Measurements from ENCODE around the gene FSTL4.

The FSTL4 gene

DNA sequence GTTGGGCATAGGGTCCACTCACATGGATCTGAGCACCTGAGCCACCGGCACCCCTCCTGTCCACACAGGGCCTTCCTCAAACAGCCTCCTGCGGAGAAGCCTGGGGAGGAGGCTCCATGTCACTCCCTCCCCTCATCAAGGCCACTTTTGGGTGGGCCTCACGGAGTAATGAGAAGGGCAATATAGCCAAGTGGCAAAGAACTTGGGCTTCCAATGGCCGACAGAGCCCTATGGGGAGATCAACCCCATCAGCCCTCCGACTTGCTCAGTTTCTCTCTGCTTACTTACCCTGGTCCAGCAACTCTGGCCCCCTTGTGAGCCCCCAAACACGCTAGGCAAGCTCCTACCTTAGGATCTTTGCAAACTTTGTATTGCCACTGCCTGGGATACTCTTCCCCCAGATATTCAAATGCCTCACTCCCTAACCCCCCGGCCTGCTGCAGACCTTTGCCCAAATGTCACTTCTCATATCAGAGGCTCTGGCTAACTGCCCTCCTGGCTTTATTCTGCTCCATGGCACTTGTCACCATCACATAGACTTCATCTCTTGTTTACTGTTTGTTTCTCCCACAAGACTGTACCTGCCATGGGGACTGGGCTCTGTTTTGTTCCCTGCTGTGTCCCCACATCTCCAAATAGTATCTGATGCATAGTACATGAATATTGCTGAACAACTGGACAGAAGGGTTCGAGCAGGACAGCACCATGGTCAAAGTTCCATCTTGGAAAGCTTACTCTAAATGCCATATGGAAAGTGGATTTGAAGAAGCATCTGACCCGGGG is 220.8 kb downstream of the FSTL4 start:
- no peak for DNase-seq (ENCODE audit: low read depth in 3 of 3, low spot score in 1 of 3)

DNA sequence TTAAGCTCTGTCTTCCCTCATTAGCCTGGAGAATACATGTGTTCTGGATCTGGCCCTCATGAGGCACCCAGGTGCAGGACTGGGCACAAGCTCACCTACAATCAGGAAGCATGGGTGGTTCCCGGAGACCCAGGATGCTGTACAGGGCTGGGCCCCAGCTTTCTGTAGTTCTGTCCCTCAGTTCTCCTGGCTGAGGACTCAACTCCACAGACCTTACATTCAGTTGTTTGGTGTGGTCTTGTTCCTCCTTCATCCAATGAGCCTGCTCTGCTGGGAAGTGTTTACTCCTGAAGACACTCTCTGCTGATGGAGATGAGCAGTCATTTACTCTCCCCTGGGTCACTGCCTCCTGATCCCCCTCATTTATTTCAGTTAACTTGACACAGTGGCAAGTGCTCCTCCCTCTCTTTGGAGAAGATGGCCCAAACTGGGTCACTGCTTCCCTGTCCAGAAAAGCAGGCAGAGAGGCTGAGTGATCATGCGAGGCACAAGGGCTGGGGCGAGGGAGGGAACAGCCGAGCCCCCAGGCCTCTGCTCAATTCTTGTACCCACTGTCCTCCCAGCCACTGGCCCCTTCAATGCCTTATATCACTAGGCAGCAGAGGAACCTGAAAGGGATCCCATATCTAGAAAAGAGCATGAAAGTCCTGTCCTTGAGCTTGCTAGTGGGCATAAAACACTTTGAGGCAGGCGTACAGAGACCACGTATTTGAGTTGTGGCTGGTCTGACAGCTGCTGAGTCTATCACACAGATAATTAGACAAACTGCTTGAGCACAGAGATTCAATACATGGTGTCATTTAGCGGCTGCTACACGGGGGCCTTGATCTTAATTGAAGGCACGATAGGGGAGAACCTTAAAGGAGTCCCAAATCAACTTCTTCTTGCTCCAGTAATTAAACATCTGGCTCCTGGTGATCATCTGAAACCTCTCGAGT is 221.7 kb downstream of the FSTL4 start:
- DNase-seq (ENCODE audit: low read depth in 3 of 3, low spot score in 1 of 3): no peak

- no peak for DNase-seq (ENCODE audit: low read depth in 3 of 3, low spot score in 1 of 3)
These were observed 223.2 kb downstream of the FSTL4 start for GRCh38 chr5:133389066-133389590.

DNA sequence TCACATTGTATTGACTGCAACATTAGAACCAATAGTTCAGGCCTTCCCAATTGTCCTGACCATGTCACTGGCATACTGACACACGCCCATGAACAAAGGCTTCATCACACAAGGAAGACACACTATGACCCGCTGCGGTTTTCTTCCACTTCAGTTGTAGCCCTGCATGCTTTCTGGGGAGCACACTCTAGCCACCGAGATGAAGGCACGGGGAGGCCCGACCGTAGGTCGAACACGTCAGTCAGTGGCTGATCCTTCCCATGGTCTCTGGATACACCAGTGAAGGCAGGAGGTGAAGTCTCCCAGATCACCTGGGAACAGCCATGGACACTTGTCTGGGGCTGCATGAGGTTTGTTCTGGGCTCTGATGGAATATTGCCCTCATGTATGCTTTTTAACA is 224.7 kb downstream of the FSTL4 start:
- no peak for DNase-seq (ENCODE audit: low read depth in 3 of 3, low spot score in 1 of 3)

DNA sequence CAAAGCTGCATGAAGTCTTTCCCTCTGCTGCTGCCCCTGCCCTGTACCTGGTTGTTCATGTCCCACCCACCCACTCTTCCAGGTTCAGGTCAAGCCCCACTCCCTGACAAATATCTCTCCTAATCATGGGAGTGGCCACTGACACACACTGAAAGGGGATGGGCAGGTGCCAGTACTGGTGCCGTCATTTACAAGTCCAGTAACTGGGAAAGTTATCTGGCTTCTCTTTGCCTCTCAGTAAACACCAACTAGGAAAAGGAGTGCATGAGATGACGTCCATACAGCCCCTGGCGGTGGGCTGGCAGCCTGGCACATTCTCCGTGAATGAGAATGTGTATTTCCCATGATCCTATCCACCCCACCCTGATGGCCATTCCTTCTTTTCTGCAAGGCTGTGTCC is 225.2 kb downstream of the FSTL4 start:
- DNase-seq (ENCODE audit: low read depth in 3 of 3, low spot score in 1 of 3): no peak

GRCh38 chr5:133386662-133387061 is 225.7 kb downstream of the FSTL4 start:
- no peak for DNase-seq (ENCODE audit: low read depth in 3 of 3, low spot score in 1 of 3)

DNA sequence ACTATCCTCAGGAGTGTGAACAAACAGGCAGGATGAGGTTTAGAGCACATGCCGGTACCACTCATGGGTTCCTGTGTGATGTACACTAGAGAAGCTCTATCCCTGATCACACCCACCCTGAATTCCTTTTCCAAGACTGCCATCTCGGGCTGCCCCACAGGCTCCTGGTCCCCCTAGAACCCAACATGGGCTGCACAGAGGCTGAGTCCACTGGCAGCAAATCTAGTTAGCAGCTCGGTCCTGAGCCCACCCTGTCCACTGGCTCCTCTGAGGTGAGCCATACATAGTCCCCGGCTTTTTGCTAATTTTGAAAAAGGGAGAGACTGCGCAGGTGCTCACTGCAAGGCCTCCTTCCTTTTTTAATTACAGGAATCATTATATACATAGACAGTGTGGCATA is 227.0 kb downstream of the FSTL4 start:
- DNase-seq (ENCODE audit: low read depth in 3 of 3, low spot score in 1 of 3): no peak

GRCh38 chr5:133384903-133385302 is 227.4 kb downstream of the FSTL4 start:
- DNase-seq (ENCODE audit: low read depth in 3 of 3, low spot score in 1 of 3): no peak

GRCh38 chr5:133384120-133384855 is 228.1 kb downstream of the FSTL4 start:
- DNase-seq (ENCODE audit: low read depth in 3 of 3, low spot score in 1 of 3): no peak

GRCh38 chr5:133383580-133383939 is 228.8 kb downstream of the FSTL4 start:
- DNase-seq (ENCODE audit: low read depth in 3 of 3, low spot score in 1 of 3): no peak

- no peak for DNase-seq (ENCODE audit: low read depth in 3 of 3, low spot score in 1 of 3)
These were observed 229.4 kb downstream of the FSTL4 start for GRCh38 chr5:133382661-133383579.

- no peak for DNase-seq (ENCODE audit: low read depth in 3 of 3, low spot score in 1 of 3)
These were observed 230.6 kb downstream of the FSTL4 start for GRCh38 chr5:133381571-133382365.

DNA sequence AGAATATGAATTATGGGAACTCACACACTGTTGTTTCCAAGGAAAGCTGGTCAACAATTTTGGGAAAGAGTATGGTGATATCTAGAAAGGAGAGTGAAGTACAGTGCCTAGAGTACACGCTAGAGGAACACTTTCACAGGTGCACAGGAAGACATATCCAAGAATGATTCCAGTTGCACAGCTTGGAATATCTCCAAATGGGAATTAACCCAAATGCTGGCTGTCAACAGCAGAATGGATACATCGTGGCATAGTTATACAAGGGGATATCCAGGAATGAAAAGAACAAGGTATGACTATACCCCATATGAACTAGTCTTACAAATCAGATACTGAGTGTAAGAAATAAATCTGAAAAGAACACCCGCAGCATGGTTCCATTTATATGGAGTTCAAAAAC is 231.3 kb downstream of the FSTL4 start:
- no peak for DNase-seq (ENCODE audit: low read depth in 3 of 3, low spot score in 1 of 3)

GRCh38 chr5:133377736-133378135 is 234.6 kb downstream of the FSTL4 start:
- DNase-seq (ENCODE audit: low read depth in 3 of 3, low spot score in 1 of 3): no peak

- DNase-seq (ENCODE audit: low read depth in 3 of 3, low spot score in 1 of 3): no peak
These were observed 235.4 kb downstream of the FSTL4 start for GRCh38 chr5:133376986-133377385.

GRCh38 chr5:133373121-133373870 is 239.0 kb downstream of the FSTL4 start:
- DNase-seq (ENCODE audit: low read depth in 3 of 3, low spot score in 1 of 3): no peak

DNA sequence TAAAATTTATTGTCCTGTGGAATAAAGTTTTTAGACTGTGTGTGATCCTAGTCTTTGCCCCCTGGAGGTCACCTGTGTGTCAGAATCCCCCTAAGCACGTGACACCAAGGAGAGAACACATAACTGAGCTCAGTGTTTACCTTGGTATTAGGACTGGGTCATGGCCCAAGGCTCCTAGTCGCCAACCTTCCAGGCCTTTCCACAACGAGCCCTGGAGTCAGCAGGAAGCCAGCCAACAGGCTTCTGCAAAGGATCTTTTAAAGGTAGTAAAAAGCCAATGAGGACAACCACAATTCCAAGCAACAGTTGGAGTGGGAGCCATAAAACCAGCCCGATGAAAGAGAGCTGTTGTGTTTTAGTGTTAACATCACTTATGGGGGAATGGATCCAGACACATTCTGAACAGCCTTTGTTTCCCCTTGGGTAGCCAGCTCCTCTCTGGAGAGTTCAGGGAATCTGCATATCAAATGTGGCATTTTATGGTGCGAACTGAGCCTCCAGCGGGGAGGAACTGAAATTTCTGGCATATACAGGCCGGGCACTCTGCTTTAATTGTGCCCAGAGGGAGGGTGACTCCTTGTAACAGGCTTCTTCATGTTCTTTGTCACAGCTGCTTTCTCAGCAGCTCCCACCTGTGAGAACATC is 239.9 kb downstream of the FSTL4 start:
- no peak for DNase-seq (ENCODE audit: low read depth in 3 of 3, low spot score in 1 of 3)
